PC-9 (cell line): ENCODE measurements around the gene NIBAN1.

Source experiments
- CTCF ChIP-seq: fragments of 200-600 bp; sonication (generic); conservative IDR thresholded peaks from 2 replicates; pipeline ENCODE4 v1.6.1; 2017; ENCODE audit warnings: mixed run types, antibody characterized with exemption, mild to moderate bottlenecking, moderate library complexity
- EZH2 ChIP-seq: fragments of 200-600 bp; sonication (generic); IDR thresholded peaks from 2 replicates; pipeline ENCODE4 v1.8.0; 2017; ENCODE audit warnings: antibody characterized with exemption, low read depth

DNA sequence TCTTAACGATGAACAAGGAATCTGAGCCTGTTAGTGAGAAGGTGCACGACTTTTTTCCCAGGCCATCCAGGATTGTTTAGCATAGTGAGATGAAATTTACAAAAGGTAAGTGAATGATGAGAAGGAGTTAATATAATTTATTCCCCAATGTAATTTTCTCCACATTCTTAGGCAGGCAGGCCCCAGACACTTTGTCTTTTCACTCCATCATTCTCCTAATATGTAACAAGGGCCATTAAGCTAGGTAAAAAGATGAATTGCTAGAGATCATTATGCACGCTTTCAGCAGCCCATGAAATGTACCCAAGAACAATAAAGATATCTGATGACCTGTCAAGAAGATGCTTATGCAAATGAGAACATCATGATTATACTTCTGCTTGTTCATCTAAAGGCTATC, 24.1 kb downstream of the NIBAN1 start:
- TF ChIP-seq CTCF (no peak), EZH2 (no peak)
